Tibial nerve (tissue), 4 donors: Measurements from ENCODE around the gene C1QTNF12.

Source experiments
- EP300 ChIP-seq, 2 donors: sonication (generic); formaldehyde crosslinking; IDR thresholded peaks; one replicate each; pipeline ENCODE4 v1.6.1; 2017; ENCODE audit warnings: antibody characterized with exemption in 2 of 2, mild to moderate bottlenecking in 1 of 2
- POLR2A ChIP-seq, 2 donors: fragments of 450-650 bp; IDR thresholded peaks; one replicate each; pipeline ENCODE4 v1.6.1; 2017; ENCODE audit warnings: antibody characterized with exemption in 2 of 2, mild to moderate bottlenecking in 2 of 2, moderate library complexity in 2 of 2
- TF ChIP-seq, protein P1 (sequence below), 5 experiments: fragments of 200-600 bp in 3 of 5; fragments of 450-650 bp in 2 of 5; sonication (generic) in 3 of 5; IDR thresholded peaks; one replicate each; pipeline ENCODE4 v1.5.1; 2016 to 2019; ENCODE audit warnings: antibody characterized with exemption in 5 of 5, mild to moderate bottlenecking in 3 of 5, moderate library complexity in 2 of 5

DNA sequence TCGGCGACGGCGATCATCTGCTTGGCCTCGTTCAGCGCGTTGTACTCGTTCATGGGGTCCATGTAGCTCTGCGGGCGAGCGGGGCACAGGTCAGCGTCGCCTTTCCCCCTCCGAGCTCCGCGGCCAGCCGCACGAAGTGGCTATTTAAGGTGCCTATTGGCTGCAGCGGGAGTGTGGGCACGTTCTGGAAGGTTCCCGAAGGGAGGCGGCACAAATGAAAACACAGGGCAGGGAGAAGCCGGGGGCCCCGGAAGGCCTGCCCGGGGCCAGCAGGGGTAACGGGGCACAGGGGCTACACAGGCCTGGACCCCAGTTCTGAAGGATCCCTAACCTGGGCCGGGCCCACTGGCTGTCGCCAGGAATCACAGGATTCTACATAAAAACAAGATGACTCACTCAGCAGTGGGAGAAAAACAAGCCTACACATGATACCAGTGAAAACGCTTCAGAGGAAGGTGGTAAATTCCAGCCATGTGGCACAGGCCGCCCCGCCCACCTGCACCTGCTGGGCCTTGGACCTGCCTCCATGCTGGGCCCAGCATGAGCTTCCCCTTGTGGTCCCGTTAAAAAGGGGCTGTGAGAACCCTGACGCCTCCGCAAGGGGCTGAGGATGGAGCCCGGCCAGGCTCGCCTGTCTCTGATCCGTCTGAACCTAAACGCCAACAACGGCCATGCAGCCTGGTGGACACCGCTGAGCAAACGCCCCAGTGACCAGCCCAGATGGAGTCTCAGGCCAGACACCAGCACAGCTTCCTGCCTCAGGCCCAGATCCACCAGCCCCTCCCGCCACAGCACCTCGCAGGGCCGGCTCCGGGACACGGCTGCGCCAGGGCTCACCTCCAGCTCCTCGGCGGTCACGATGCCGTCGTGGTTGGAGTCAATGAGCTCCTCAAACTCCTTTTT, 28.6 kb downstream of the C1QTNF12 start:
- TF ChIP-seq POLR2A (IDR thresholded peaks at IDR 0.05) (no peak), EP300 (IDR thresholded peaks at IDR 0.05) (no peak)
- TF ChIP-seq, protein P1, sequence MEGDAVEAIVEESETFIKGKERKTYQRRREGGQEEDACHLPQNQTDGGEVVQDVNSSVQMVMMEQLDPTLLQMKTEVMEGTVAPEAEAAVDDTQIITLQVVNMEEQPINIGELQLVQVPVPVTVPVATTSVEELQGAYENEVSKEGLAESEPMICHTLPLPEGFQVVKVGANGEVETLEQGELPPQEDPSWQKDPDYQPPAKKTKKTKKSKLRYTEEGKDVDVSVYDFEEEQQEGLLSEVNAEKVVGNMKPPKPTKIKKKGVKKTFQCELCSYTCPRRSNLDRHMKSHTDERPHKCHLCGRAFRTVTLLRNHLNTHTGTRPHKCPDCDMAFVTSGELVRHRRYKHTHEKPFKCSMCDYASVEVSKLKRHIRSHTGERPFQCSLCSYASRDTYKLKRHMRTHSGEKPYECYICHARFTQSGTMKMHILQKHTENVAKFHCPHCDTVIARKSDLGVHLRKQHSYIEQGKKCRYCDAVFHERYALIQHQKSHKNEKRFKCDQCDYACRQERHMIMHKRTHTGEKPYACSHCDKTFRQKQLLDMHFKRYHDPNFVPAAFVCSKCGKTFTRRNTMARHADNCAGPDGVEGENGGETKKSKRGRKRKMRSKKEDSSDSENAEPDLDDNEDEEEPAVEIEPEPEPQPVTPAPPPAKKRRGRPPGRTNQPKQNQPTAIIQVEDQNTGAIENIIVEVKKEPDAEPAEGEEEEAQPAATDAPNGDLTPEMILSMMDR (IDR thresholded peaks at IDR 0.05): no peak
